PC-3 (cell line): Measurements from ENCODE around the gene RNF150. TPM values are rescaled to one million over a fixed set of nuclear protein-coding genes. Genes with fewer than 3 reads are reported as not detected.

Experiments
- ATAC-seq: fragments of 200-7000 bp; cut with Tn5 transposase; 2 replicates; pipeline ENCODE4 v1.9.1; 2020; ENCODE audit warnings: mild to moderate bottlenecking, moderate library complexity
- BruUV-seq: library from RNA; stranded (reverse); fragments of 400-500 nt; replicated peaks from 2 replicates; lab custom pipeline; 2021; lab: Mats Ljungman, UMichigan
- CTCF ChIA-PET: fragments of 300-600 bp; sonication (Branson Sonifier 250); formaldehyde crosslinking; loops from one replicate; lab custom pipeline; 2022; ENCODE audit warnings: antibody characterized with exemption; lab: Charles Lee
- POLR2A ChIA-PET: fragments of 300-600 bp; sonication (Branson Sonifier 250); formaldehyde crosslinking; loops from one replicate; lab custom pipeline; 2022; ENCODE audit warnings: antibody characterized with exemption; ENCODE audit not compliant: unreplicated experiment; lab: Charles Lee
- DNase-seq: peaks from one replicate; pipeline ENCODE4 v3.0.0-alpha.2; 2015
- H2AFZ ChIP-seq: fragments of 300-600 bp; sonication (generic); 2 replicates; pipeline ENCODE4 v1.6.0; 2016; ENCODE audit warnings: antibody characterized with exemption, low read length
- H3F3A ChIP-seq: fragments of 300-600 bp; sonication (generic); one replicate; pipeline ENCODE4 v1.6.0; 2017; ENCODE audit warnings: antibody characterized with exemption, low read length, control low read depth, mild to moderate bottlenecking; ENCODE audit not compliant: unreplicated experiment
- H3K27ac ChIP-seq: fragments of 300-600 bp; sonication (generic); 2 replicates; pipeline ENCODE4 v1.5.1; 2016; ENCODE audit warnings: mild to moderate bottlenecking, low read length
- H3K27me3 ChIP-seq: fragments of 300-600 bp; sonication (generic); 2 replicates; pipeline ENCODE4 v1.6.1; 2016; ENCODE audit warnings: low read length, mixed read lengths
- H3K36me3 ChIP-seq: fragments of 300-600 bp; sonication (generic); 2 replicates; pipeline ENCODE4 v1.6.1; 2016; ENCODE audit warnings: low read depth, mixed run types, low read length, mixed read lengths
- H3K4me1 ChIP-seq: fragments of 300-600 bp; sonication (generic); 2 replicates; pipeline ENCODE4 v1.5.1; 2016; ENCODE audit warnings: low read length; ENCODE audit not compliant: insufficient read depth
- H3K4me2 ChIP-seq: fragments of 300-600 bp; sonication (generic); 2 replicates; pipeline ENCODE4 v1.6.0; 2016; ENCODE audit warnings: low read length
- H3K4me3 ChIP-seq: fragments of 300-600 bp; sonication (generic); 2 replicates; pipeline ENCODE4 v1.5.1; 2016; ENCODE audit warnings: mild to moderate bottlenecking, low read length, mixed read lengths
- H3K79me2 ChIP-seq: fragments of 300-600 bp; sonication (generic); 2 replicates; pipeline ENCODE4 v1.6.1; 2017; ENCODE audit warnings: low read length, mixed read lengths
- H3K9ac ChIP-seq: fragments of 300-600 bp; sonication (generic); 2 replicates; pipeline ENCODE4 v1.6.0; 2016; ENCODE audit warnings: mild to moderate bottlenecking, low read length
- H3K9me2 ChIP-seq: fragments of 300-600 bp; sonication (generic); replicated peaks from 2 replicates; pipeline ENCODE4 v1.6.1; 2016; ENCODE audit warnings: mixed run types, low read length, mixed read lengths
- H3K9me3 ChIP-seq: fragments of 300-600 bp; sonication (generic); 2 replicates; pipeline ENCODE4 v1.6.1; 2016; ENCODE audit warnings: low read length, mixed read lengths
- H4K20me1 ChIP-seq: fragments of 300-600 bp; sonication (generic); 2 replicates; pipeline ENCODE4 v1.6.1; 2016; ENCODE audit warnings: low read length, mixed read lengths
- CTCF ChIP-seq: fragments of 300-600 bp; sonication (generic); conservative IDR thresholded peaks from 2 replicates; pipeline ENCODE4 v1.5.1; 2017; ENCODE audit warnings: antibody characterized with exemption, low read depth, mild to moderate bottlenecking, low read length
- EZH2 ChIP-seq: fragments of 300-600 bp; sonication (generic); IDR thresholded peaks from one replicate; pipeline ENCODE4 v1.6.1; 2017; ENCODE audit warnings: antibody characterized with exemption, mild to moderate bottlenecking, low read length; ENCODE audit not compliant: unreplicated experiment
- EZH2phosphoT487 ChIP-seq: fragments of 300-600 bp; sonication (generic); IDR thresholded peaks from 2 replicates; pipeline ENCODE4 v1.6.1; 2018; ENCODE audit warnings: mild to moderate bottlenecking, antibody characterized with exemption, low read length, borderline replicate concordance
- intact Hi-C: fragments of 100-400 bp; cut with micrococcal nuclease; formaldehyde crosslinking; loops from 2 replicates; pipeline ENCODE4 v1.9.0; 2023
- total RNA-seq: library from RNA; depleted of rRNA; stranded (reverse); fragments of >200 nt; gene quantifications from 2 replicates; pipeline ENCODE4 v1.2.3, GENCODE V29; 2014

RNF150 gene
- total RNA-seq, 1 experiment from 2014 or later: 0.55 TPM

DNA sequence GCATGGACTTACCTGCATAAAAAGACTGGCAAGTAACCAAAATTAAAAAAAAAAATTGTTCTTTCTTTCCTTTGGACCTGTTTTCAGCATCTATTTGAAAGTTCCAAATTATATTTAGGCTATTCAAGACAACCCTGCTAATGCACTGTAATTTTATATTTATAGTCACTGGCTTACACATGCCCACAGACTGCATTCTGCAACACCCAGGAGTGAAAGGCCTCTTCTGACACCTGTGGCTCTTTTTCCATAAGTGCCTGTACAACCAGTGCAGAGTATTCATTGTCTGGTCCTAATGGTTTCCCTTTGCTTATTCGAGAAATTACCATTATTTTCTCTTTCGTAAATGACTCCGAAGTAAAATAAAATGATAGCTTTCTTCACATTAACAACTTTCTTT lies 143.3 kb downstream of the RNF150 start:
- no peaks in the 10 kb centered on the region for H4K20me1 ChIP-seq
- POLR2A ChIA-PET: no interaction called here
- BruUV-seq: no TSS peak
- no peak overlapping the region for H3K4me3 ChIP-seq
- intact Hi-C loops: no loop called here
- no peaks in the 10 kb centered on the region for H3F3A ChIP-seq
- H3K36me3 ChIP-seq: no peaks in the 10 kb centered on the region
- H3K4me2 ChIP-seq: no peak overlapping the region
- peaks cover 5% of the 10 kb centered on the region for H3K27me3 ChIP-seq
- ATAC-seq (no peak), DNase-seq (no peak)
- no peaks in the 10 kb centered on the region for H3K9me2 ChIP-seq
- H3K9ac ChIP-seq: no peak overlapping the region
- TF ChIP-seq EZH2phosphoT487 (no peak), CTCF (no peak), EZH2 (no peak)
- no peaks in the 10 kb centered on the region for H3K4me1 ChIP-seq
- CTCF ChIA-PET: no interaction called here
- H3K27ac ChIP-seq: no peak overlapping the region
- H3K9me3 ChIP-seq: no peaks in the 10 kb centered on the region
- no peak overlapping the region for H2AFZ ChIP-seq
- no peaks in the 10 kb centered on the region for H3K79me2 ChIP-seq

- CTCF ChIA-PET: no interaction called here
- H3K27ac ChIP-seq: no peak overlapping the region
These were observed 147.2 kb downstream of the RNF150 start for GRCh38 chr4:140986045-140986444.

More at GRCh38 chr4:140986045-140986444, 147.2 kb downstream of the RNF150 start:
- Histone ChIP-seq H3K4me3 (no peak overlapping the region), H4K20me1 (no peaks in the 10 kb centered on the region), H3K4me2 (no peak overlapping the region), H3K4me1 (no peaks in the 10 kb centered on the region), H3K9me2 (no peaks in the 10 kb centered on the region), H3K79me2 (no peaks in the 10 kb centered on the region), H3F3A (no peaks in the 10 kb centered on the region), H3K9me3 (no peaks in the 10 kb centered on the region), H3K36me3 (no peaks in the 10 kb centered on the region), H3K27me3 (peaks cover 7% of the 10 kb centered on the region), H3K9ac (no peak overlapping the region), H2AFZ (no peak overlapping the region)
- TF ChIP-seq EZH2: no peak
- TF ChIP-seq CTCF: no peak
- no peak for TF ChIP-seq EZH2phosphoT487
- POLR2A ChIA-PET: no interaction called here
- no TSS peak for BruUV-seq
- DNase-seq: no peak
- no peak for ATAC-seq
- intact Hi-C loops: no loop called here
